Adrenal gland (tissue), 12 donors: Measurements from ENCODE around the gene IQGAP2. TPM values are rescaled to one million over a fixed set of nuclear protein-coding genes. Genes with fewer than 3 reads are reported as not detected.

ENCODE experiments used
- DNase-seq, 7 donors: peaks; one replicate each; pipeline ENCODE4 v3.0.0-alpha.2; 2019 to 2020
- H3K27ac ChIP-seq, 5 donors: fragments of 200-600 bp; sonication (generic) in 4 of 5; 1 replicate in 3 of 5; 2 replicates in 2 of 5; pipeline versions ENCODE4 v1.5.1 to v1.8.0; 2016 to 2020; ENCODE audit warnings: mild to moderate bottlenecking in 1 of 5
- H3K27me3 ChIP-seq: fragments of 200-600 bp; 2 replicates; pipeline ENCODE4 v1.8.0; 2021
- H3K36me3 ChIP-seq, 2 donors: fragments of 200-600 bp; replicated peaks in 1 of 2; 1 replicate in 1 of 2; 2 replicates in 1 of 2; pipeline versions ENCODE4 v1.5.1 to v1.8.0; 2018 to 2022
- H3K4me1 ChIP-seq, 2 donors: fragments of 200-600 bp; replicated peaks in 1 of 2; 1 replicate in 1 of 2; 2 replicates in 1 of 2; pipeline versions ENCODE4 v1.5.1 to v1.8.0; 2018 to 2021
- H3K4me3 ChIP-seq, 4 donors: fragments of 200-600 bp; sonication (generic) in 3 of 4; one replicate each; pipeline ENCODE4 v1.5.1; 2016 to 2018
- H3K9me3 ChIP-seq, 3 donors: fragments of 200-600 bp; sonication (generic) in 1 of 3; replicated peaks in 1 of 3; 1 replicate in 2 of 3; 2 replicates in 1 of 3; pipeline versions ENCODE4 v1.5.1 to v1.8.0; 2016 to 2021
- CTCF ChIP-seq, 6 experiments: fragments of 450-650 bp in 4 of 6; fragments of 200-600 bp in 2 of 6; sonication (generic) in 1 of 6; IDR thresholded peaks; 1 replicate in 5 of 6; 2 replicates in 1 of 6; pipeline versions ENCODE4 v1.5.1 to v1.8.0; 2016 to 2021; ENCODE audit warnings: antibody characterized with exemption in 6 of 6, mild to moderate bottlenecking in 2 of 6, moderate library complexity in 1 of 6
- POLR2A ChIP-seq, 2 donors: fragments of 450-650 bp; IDR thresholded peaks; one replicate each; pipeline ENCODE4 v1.6.1; 2017; ENCODE audit warnings: antibody characterized with exemption in 2 of 2, mild to moderate bottlenecking in 2 of 2, moderate library complexity in 1 of 2
- WGBS, 4 donors: extraction: QIAGEN DNeasy Blood & Tissue Kit in 2 of 4; methylation state at CpG; one replicate each; pipeline versions ENCODE4 v1.1.5 to v1.1.7; 2013 to 2017; 5-methylcytosine and 5-hydroxymethylcytosine counted together
- intact Hi-C, 2 donors: fragments of 100-400 bp; cut with DNase I; formaldehyde crosslinking; loops; one replicate each; pipeline versions ENCODE4 v1.14.1 to v1.15.0; 2022 to 2023
- polyA plus RNA-seq, 3 donors: library from polyadenylated mRNA; stranded (reverse); fragments of 200-250 nt in 2 of 3; fragments of 350-450 nt in 1 of 3; fragmentation: Illumina TruSeq in 1 of 3; extraction: RNeasy Lipid Tissue Mini Kit (QIAGEN cat#74804) in 1 of 3; gene quantifications; one replicate each; pipeline ENCODE4 v1.2.3, GENCODE V29; 2013 to 2014
- total RNA-seq, 9 donors: library from RNA; depleted of rRNA in 4 of 9; stranded (reverse); fragments of >200 nt in 4 of 9; fragments of 120-200 nt in 1 of 9; fragmentation: NEBNext Ultra II Directional in 1 of 9; extraction: Animal tissue kit (Norgen Biotek cat#: 25700) in 1 of 9; gene quantifications; one replicate each; pipeline versions ENCODE4 v1.1.0 to v1.2.4, GENCODE V29; 2013 to 2023
- donor health status: healthy with polysubstance abuse.
- donor health status: Bipolar disorder and iron deficiency.
- donor health status: DM: yes; HTN: yes; CAD: no.
- donor health status: DM: no; HTN: no; CAD: no.
- donor health status: DM: no; HTN: no; CAD: no.
- donor health status: DM: yes; HTN: yes; CAD: no.

The IQGAP2 gene
- total and polyA plus RNA-seq, 12 donors: 14.9 to 77.3 (median 36.1) TPM

GRCh38 chr5:76660360-76660759 is 257.3 kb downstream of the IQGAP2 start:
- no peak overlapping the region for H3K4me3 ChIP-seq
- 63 to 76% (median 69%) methylated on average over 2 of the region's 2 CpGs for WGBS, 4 donors
- intact Hi-C loops: no loop called here
- DNase-seq: no peak
- H3K9me3 ChIP-seq: no peaks in the 10 kb centered on the region
- H3K27ac ChIP-seq: no peak overlapping the region
- H3K36me3 ChIP-seq: peaks cover 0 to 10% of the 10 kb centered on the region in 2 donors
- no peaks in the 10 kb centered on the region for H3K27me3 ChIP-seq
- peaks cover 0 to 5% of the 10 kb centered on the region in 2 donors for H3K4me1 ChIP-seq
- no peak for TF ChIP-seq POLR2A (IDR thresholded peaks at IDR 0.05)
- no peak for TF ChIP-seq CTCF (IDR thresholded peaks at IDR 0.05)

- no peak overlapping the region for H3K27ac ChIP-seq
- H3K27me3 ChIP-seq: no peaks in the 10 kb centered on the region
- H3K9me3 ChIP-seq: no peaks in the 10 kb centered on the region
- H3K4me1 ChIP-seq: peaks cover 2 to 9% of the 10 kb centered on the region in 2 donors
- no peak for DNase-seq
- peaks cover 0 to 10% of the 10 kb centered on the region in 2 donors for H3K36me3 ChIP-seq
- no peak overlapping the region for H3K4me3 ChIP-seq
- TF ChIP-seq POLR2A (IDR thresholded peaks at IDR 0.05): no peak
- TF ChIP-seq CTCF (IDR thresholded peaks at IDR 0.05): no peak
- intact Hi-C loops: no loop called here
- 89 to 94% (median 93%) methylated on average over 5 of the region's 5 CpGs for WGBS, 4 donors
These were observed 259.4 kb downstream of the IQGAP2 start for GRCh38 chr5:76662521-76662920.

- H3K27me3 ChIP-seq: no peaks in the 10 kb centered on the region
- H3K36me3 ChIP-seq: peaks cover 0 to 9% of the 10 kb centered on the region in 2 donors
- WGBS, 4 donors: 62 to 75% (median 67%) methylated on average over 3 of the region's 3 CpGs
- TF ChIP-seq POLR2A (IDR thresholded peaks at IDR 0.05) (no peak), CTCF (IDR thresholded peaks at IDR 0.05) (no peak)
- peaks cover 6 to 13% of the 10 kb centered on the region in 2 donors for H3K4me1 ChIP-seq
- peak in 4 of 7 donors; percentile 22 to 54 (median 32) for DNase-seq
- intact Hi-C loops: no loop called here
- no peaks in the 10 kb centered on the region for H3K9me3 ChIP-seq
- H3K27ac ChIP-seq: no peak overlapping the region
- no peak overlapping the region for H3K4me3 ChIP-seq
These were observed 260.5 kb downstream of the IQGAP2 start for GRCh38 chr5:76663573-76663972.

GRCh38 chr5:76664079-76664478 is 261.0 kb downstream of the IQGAP2 start:
- DNase-seq: no peak
- intact Hi-C loops: no loop called here
- H3K36me3 ChIP-seq: peaks cover 0 to 4% of the 10 kb centered on the region in 2 donors
- no peak overlapping the region for H3K4me3 ChIP-seq
- no peak for TF ChIP-seq CTCF (IDR thresholded peaks at IDR 0.05)
- TF ChIP-seq POLR2A (IDR thresholded peaks at IDR 0.05): no peak
- no peaks in the 10 kb centered on the region for H3K27me3 ChIP-seq
- WGBS, 4 donors: 94 to 97% (median 96%) methylated on average over 6 of the region's 6 CpGs
- H3K4me1 ChIP-seq: peaks cover 6 to 13% of the 10 kb centered on the region in 2 donors
- no peak overlapping the region for H3K27ac ChIP-seq
- no peaks in the 10 kb centered on the region for H3K9me3 ChIP-seq
